CD4-positive, alpha-beta T cell (primary cell): ENCODE measurements around the gene CTTN. TPM values are rescaled to one million over a fixed set of nuclear protein-coding genes. Genes with fewer than 3 reads are reported as not detected.
"Not testable (repeated sequence)": the region's sequence is repeated elsewhere in the genome, so short reads cannot be mapped to it uniquely, and the experiment has no call there.

Experiments
- ATAC-seq: fragments of 200-7000 bp; cut with Tn5 transposase; one replicate; pipeline ENCODE4 v1.10.0; 2022; ENCODE audit warnings: mild to moderate bottlenecking; ENCODE audit not compliant: poor library complexity
- CTCF ChIA-PET: fragments of 350-600 bp; sonication (Branson Sonifier 250); formaldehyde crosslinking; loops from one replicate; lab custom pipeline; 2021; ENCODE audit warnings: antibody characterized with exemption, inconsistent platforms; lab: Charles Lee
- POLR2A ChIA-PET: fragments of 350-600 bp; sonication (Branson Sonifier 250); formaldehyde crosslinking; loops from one replicate; lab custom pipeline; 2021; ENCODE audit warnings: antibody characterized with exemption, inconsistent platforms; lab: Charles Lee
- DNase-seq, 14 experiments: peaks; one replicate each; pipeline ENCODE4 v3.0.0-alpha.2; 2013 to 2020; ENCODE audit warnings: mixed read lengths in 2 of 14
- H3K27ac ChIP-seq, 2 donors: one replicate each; pipeline versions ENCODE4 v1.5.1 to v1.7.0; 2013; ENCODE audit warnings: low read length in 2 of 2, low read depth in 1 of 2, mild to moderate bottlenecking in 1 of 2
- H3K27me3 ChIP-seq, 2 experiments: 1 replicate in 1 of 2; 2 replicates in 1 of 2; pipeline versions ENCODE4 v1.6.1 to v1.7.0; 2013; ENCODE audit warnings: low read length in 2 of 2, control low read depth in 1 of 2, mild to moderate bottlenecking in 1 of 2, moderate library complexity in 1 of 2; ENCODE audit not compliant: insufficient read depth in 2 of 2, control insufficient read depth in 1 of 2
- H3K36me3 ChIP-seq: one replicate; pipeline ENCODE4 v1.6.1; 2013; ENCODE audit warnings: low read length, control low read depth; ENCODE audit not compliant: insufficient read depth
- H3K4me1 ChIP-seq: one replicate; pipeline ENCODE4 v1.6.1; 2013; ENCODE audit warnings: low read length, control low read depth; ENCODE audit not compliant: insufficient read depth
- H3K4me3 ChIP-seq: one replicate; pipeline ENCODE4 v1.5.1; 2013; ENCODE audit warnings: mild to moderate bottlenecking, low read length, moderate library complexity
- H3K9me3 ChIP-seq, 2 experiments: 1 replicate in 1 of 2; 2 replicates in 1 of 2; pipeline versions ENCODE4 v1.6.1 to v1.7.0; 2013; ENCODE audit warnings: low read length in 2 of 2, mild to moderate bottlenecking in 2 of 2, control low read depth in 1 of 2, moderate library complexity in 1 of 2; ENCODE audit not compliant: control insufficient read depth in 1 of 2, insufficient read depth in 1 of 2
- H3K27ac Mint-ChIP-seq: one replicate; pipeline ENCODE4 v1.8.0; 2020; ENCODE audit warnings: mixed read lengths
- H3K27me3 Mint-ChIP-seq: one replicate; pipeline ENCODE4 v1.8.0; 2021; ENCODE audit warnings: mixed read lengths
- H3K36me3 Mint-ChIP-seq: one replicate; pipeline ENCODE4 v1.8.0; 2021; ENCODE audit warnings: low read depth, mixed read lengths
- H3K4me1 Mint-ChIP-seq: one replicate; pipeline ENCODE4 v1.8.0; 2021; ENCODE audit warnings: low read depth, mixed read lengths
- H3K4me3 Mint-ChIP-seq: one replicate; pipeline ENCODE4 v1.8.0; 2020; ENCODE audit warnings: mild to moderate bottlenecking, mixed read lengths
- H3K9me3 Mint-ChIP-seq: one replicate; pipeline ENCODE4 v1.8.0; 2020; ENCODE audit warnings: mixed read lengths
- intact Hi-C, 2 experiments: fragments of 100-400 bp; cut with DNase I in 1 of 2; cut with micrococcal nuclease in 1 of 2; formaldehyde crosslinking; loops; one replicate each; pipeline versions ENCODE4 v1.15.1 to v1.9.0; 2023 to 2025; cut with DNase I, micrococcal nuclease
- total RNA-seq, 174 experiments: library from RNA in 2 of 174; stranded (reverse) in 2 of 174; gene quantifications; one replicate each; pipeline ENCODE4 v1.2.3 and lab custom pipeline; 2021 to 2026
- TF ChIP-seq, protein P1 (sequence below): fragments of 200-600 bp; IDR thresholded peaks from one replicate; pipeline ENCODE4 v1.8.0; 2022; ENCODE audit warnings: antibody characterized with exemption, mild to moderate bottlenecking

The CTTN gene
- total RNA-seq, 2 experiments from 2014 or later, result 0.45 to 0.80 TPM

DNA sequence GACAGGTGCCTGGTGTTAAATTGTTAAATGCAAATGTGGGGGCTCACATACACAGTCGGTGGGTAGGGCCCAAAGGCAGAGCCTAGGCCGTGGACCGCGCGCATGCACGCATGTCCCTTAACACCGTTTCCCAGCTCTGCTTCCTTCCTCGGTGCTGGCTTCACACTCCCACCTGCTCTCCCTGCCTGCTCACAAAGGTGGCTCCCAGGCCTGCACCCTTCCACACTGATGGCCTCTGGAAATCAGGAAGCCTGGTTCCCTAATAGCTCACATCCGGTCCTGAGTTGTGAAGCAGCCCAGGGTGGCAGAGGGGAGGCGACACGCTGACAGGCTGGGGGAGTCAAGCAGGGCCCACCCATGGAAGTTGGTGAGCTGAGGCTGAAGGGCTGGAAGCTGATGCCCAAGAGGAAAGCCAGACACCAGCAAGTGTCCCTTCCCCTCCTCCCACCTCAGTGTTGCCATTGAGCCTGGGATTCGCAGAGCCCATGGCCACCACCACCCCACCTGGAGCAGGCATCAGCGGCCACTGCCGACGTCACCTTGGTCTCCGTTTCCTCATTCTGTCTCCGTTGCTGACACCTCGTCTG lies 13.7 kb upstream of the CTTN start:
- Mint-ChIP-seq H3K4me1 (no peaks in the 10 kb centered on the region), H3K27me3 (no peaks in the 10 kb centered on the region), H3K4me3 (no peak overlapping the region), H3K9me3 (no peaks in the 10 kb centered on the region), H3K36me3 (peaks cover 45% of the 10 kb centered on the region), H3K27ac (no peak overlapping the region)
- ATAC-seq, result no peak
- Histone ChIP-seq H3K27ac (no peak overlapping the region), H3K4me3 (no peak overlapping the region), H3K4me1 (no peaks in the 10 kb centered on the region), H3K9me3 (no peaks in the 10 kb centered on the region), H3K36me3 (peaks cover 20% of the 10 kb centered on the region), H3K27me3 (no peaks in the 10 kb centered on the region)
- intact Hi-C loops, result no loop called here
- CTCF ChIA-PET, result interaction anchor here (0.7 kb wide), 1 partner anchor 142 kb away, joined by 5 read pairs; no protein-coding TSS in a partner anchor
- DNase-seq, result no peak
- POLR2A ChIA-PET, result no interaction called here
- TF ChIP-seq, protein P1, sequence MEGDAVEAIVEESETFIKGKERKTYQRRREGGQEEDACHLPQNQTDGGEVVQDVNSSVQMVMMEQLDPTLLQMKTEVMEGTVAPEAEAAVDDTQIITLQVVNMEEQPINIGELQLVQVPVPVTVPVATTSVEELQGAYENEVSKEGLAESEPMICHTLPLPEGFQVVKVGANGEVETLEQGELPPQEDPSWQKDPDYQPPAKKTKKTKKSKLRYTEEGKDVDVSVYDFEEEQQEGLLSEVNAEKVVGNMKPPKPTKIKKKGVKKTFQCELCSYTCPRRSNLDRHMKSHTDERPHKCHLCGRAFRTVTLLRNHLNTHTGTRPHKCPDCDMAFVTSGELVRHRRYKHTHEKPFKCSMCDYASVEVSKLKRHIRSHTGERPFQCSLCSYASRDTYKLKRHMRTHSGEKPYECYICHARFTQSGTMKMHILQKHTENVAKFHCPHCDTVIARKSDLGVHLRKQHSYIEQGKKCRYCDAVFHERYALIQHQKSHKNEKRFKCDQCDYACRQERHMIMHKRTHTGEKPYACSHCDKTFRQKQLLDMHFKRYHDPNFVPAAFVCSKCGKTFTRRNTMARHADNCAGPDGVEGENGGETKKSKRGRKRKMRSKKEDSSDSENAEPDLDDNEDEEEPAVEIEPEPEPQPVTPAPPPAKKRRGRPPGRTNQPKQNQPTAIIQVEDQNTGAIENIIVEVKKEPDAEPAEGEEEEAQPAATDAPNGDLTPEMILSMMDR, result no peak

DNA sequence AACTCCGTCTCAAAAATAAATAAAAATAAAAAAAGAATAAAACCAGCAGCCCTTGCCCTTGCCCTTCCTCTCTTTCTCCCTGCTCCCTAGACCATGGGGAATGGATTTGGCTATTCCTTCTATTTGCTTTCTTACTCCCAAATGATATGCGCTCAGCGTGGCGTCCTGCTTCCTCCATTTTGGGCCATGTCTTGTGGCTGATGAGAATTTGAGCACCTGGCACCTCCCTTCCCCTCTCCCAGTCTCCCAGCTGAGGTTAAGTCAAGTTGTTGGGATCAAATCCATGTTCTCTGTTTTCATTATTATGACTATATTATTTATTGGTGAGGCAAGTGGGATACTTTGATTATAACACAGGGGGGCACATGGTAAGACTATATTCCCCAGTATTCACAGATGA lies 10.8 kb upstream of the CTTN start:
- Histone ChIP-seq H3K27me3 (no peaks in the 10 kb centered on the region), H3K4me3 (no peak overlapping the region), H3K4me1 (no peaks in the 10 kb centered on the region), H3K36me3 (peaks cover 7% of the 10 kb centered on the region), H3K9me3 (no peaks in the 10 kb centered on the region), H3K27ac (no peak overlapping the region)
- Mint-ChIP-seq H3K9me3 (no peaks in the 10 kb centered on the region), H3K4me1 (no peaks in the 10 kb centered on the region), H3K27me3 (no peaks in the 10 kb centered on the region), H3K36me3 (peaks cover 28% of the 10 kb centered on the region), H3K27ac (no peak overlapping the region), H3K4me3 (no peak overlapping the region)
- intact Hi-C loops, result no loop called here
- CTCF ChIA-PET, result interaction anchor here (0.7 kb wide), 1 partner anchor 1387 kb away, joined by 3 read pairs; no protein-coding TSS in a partner anchor
- ATAC-seq, result no peak
- POLR2A ChIA-PET, result no interaction called here
- TF ChIP-seq, protein P1, result no peak
- DNase-seq, result no peak

DNA sequence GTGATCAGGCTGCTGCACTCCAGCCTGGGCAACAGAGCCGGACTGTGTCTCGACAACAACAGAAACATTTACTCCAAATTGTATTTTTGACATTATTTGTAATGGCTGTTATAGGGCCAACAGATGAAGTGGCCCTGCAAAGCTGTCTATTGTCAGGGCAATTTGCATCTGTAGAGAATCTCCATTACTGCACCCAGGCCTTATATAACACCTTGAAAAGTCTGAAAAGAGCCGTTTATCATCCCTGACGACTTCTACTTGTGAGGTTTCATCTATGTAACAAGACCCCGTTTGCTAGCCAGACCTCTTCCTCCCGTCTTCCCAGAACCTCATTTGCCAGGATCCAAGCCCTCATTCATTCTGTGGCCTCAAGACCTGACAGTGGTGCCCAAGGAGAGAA lies 9.1 kb upstream of the CTTN start:
- Mint-ChIP-seq H3K4me1 (no peaks in the 10 kb centered on the region), H3K27ac (no peak overlapping the region), H3K9me3 (no peaks in the 10 kb centered on the region), H3K27me3 (peaks cover 5% of the 10 kb centered on the region), H3K4me3 (no peak overlapping the region), H3K36me3 (peaks cover 17% of the 10 kb centered on the region)
- DNase-seq (no peak), ATAC-seq (no peak)
- POLR2A ChIA-PET, result no interaction called here
- Histone ChIP-seq H3K9me3 (no peaks in the 10 kb centered on the region), H3K4me1 (no peaks in the 10 kb centered on the region), H3K27me3 (peaks cover 0 to 6% of the 10 kb centered on the region in 2 experiments), H3K27ac (no peak overlapping the region), H3K4me3 (no peak overlapping the region), H3K36me3 (peaks cover 4% of the 10 kb centered on the region)
- TF ChIP-seq, protein P1, result no peak
- CTCF ChIA-PET, result no interaction called here
- intact Hi-C loops, result no loop called here

DNA sequence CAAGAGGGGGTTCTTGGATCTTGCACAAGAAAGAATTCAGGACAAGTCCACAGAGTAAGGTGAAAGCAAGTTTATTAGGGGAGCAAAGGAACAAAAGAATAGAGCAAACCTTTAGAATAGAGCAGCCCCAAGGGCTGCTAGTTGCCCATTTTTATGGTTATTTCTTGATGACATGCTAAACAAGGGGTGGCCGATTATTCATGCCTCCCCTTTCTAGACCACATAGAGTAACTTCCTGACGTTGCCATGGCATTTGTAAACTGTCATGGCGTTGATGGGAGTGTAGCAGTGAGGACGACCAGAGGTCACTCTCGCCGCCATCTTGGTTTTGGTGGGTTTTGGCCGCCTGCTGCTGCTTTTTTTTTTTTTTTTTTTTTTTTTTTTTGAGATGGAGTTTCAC lies 7.4 kb upstream of the CTTN start:
- CTCF ChIA-PET, H3K36me3 Mint-ChIP-seq, H3K4me3 ChIP-seq, H3K4me1 ChIP-seq, H3K36me3 ChIP-seq, H3K4me3 Mint-ChIP-seq, H3K27ac ChIP-seq, H3K9me3 ChIP-seq, H3K4me1 Mint-ChIP-seq, POLR2A ChIA-PET, H3K27me3 Mint-ChIP-seq, H3K27ac Mint-ChIP-seq, H3K9me3 Mint-ChIP-seq, ATAC-seq, DNase-seq: not testable (repeated sequence)
- peaks cover 0 to 12% of the 10 kb centered on the region in 2 experiments for H3K27me3 ChIP-seq
- intact Hi-C loops, result loop anchor here in 1 of 2 experiments (10.0 kb wide), 1 partner anchor 1064 kb away; the partner anchor contains the start of gene NADSYN1
